Tibial nerve (tissue), 4 donors: ENCODE results near the gene THBS3. TPM values are rescaled to one million over a fixed set of nuclear protein-coding genes. Genes with fewer than 3 reads are reported as not detected.
A peak's percentile ranks its signal among the peaks of the same experiment; 100 is the strongest.

Experiments used
- DNase-seq, 2 donors: peaks; one replicate each; pipeline ENCODE4 v3.0.0-alpha.2; 2019; ENCODE audit warnings: low spot score in 2 of 2
- H3K27ac ChIP-seq, 4 donors: fragments of 200-600 bp; sonication (generic) in 3 of 4; one replicate each; pipeline ENCODE4 v1.5.1; 2017 to 2019; ENCODE audit warnings: mild to moderate bottlenecking in 1 of 4
- H3K27me3 ChIP-seq, 2 donors: fragments of 200-600 bp; sonication (generic) in 1 of 2; one replicate each; pipeline versions ENCODE4 v1.5.1 to v1.6.0; 2017 to 2019
- H3K36me3 ChIP-seq, 3 donors: fragments of 200-600 bp; sonication (generic); one replicate each; pipeline ENCODE4 v1.5.1; 2018 to 2019
- H3K4me1 ChIP-seq, 4 donors: fragments of 200-600 bp; sonication (generic) in 3 of 4; one replicate each; pipeline ENCODE4 v1.5.1; 2017 to 2019
- H3K4me3 ChIP-seq, 4 donors: fragments of 200-600 bp; sonication (generic) in 3 of 4; one replicate each; pipeline ENCODE4 v1.5.1; 2017 to 2019; ENCODE audit warnings: mild to moderate bottlenecking in 1 of 4, moderate library complexity in 1 of 4
- H3K9me3 ChIP-seq, 4 donors: fragments of 200-600 bp; sonication (generic) in 3 of 4; one replicate each; pipeline ENCODE4 v1.5.1; 2017 to 2019
- EP300 ChIP-seq, 2 donors: sonication (generic); formaldehyde crosslinking; IDR thresholded peaks; one replicate each; pipeline ENCODE4 v1.6.1; 2017; ENCODE audit warnings: antibody characterized with exemption in 2 of 2, mild to moderate bottlenecking in 1 of 2
- POLR2A ChIP-seq, 2 donors: fragments of 450-650 bp; IDR thresholded peaks; one replicate each; pipeline ENCODE4 v1.6.1; 2017; ENCODE audit warnings: antibody characterized with exemption in 2 of 2, mild to moderate bottlenecking in 2 of 2, moderate library complexity in 2 of 2
- WGBS, 2 donors: methylation state at CpG; one replicate each; pipeline ENCODE4 v1.1.5; 2018; 5-methylcytosine and 5-hydroxymethylcytosine counted together
- total RNA-seq, 4 donors: library from RNA; depleted of rRNA; stranded (reverse); fragments of >200 nt; gene quantifications; one replicate each; pipeline ENCODE4 v1.1.0, GENCODE V29; 2016
- TF ChIP-seq, protein P1 (sequence below), 5 experiments: fragments of 200-600 bp in 3 of 5; fragments of 450-650 bp in 2 of 5; sonication (generic) in 3 of 5; IDR thresholded peaks; one replicate each; pipeline ENCODE4 v1.5.1; 2016 to 2019; ENCODE audit warnings: antibody characterized with exemption in 5 of 5, mild to moderate bottlenecking in 3 of 5, moderate library complexity in 2 of 5

Gene THBS3
- total RNA-seq, 4 donors from 2014 or later, result 33.9 to 119 (median 52.6) TPM

- peak overlapping the region; percentile 69 to 95 (median 82) for H3K4me3 ChIP-seq
- H3K27ac ChIP-seq, result peak overlapping the region; percentile 93 to 99 (median 96)
- no peak for TF ChIP-seq EP300 (IDR thresholded peaks at IDR 0.05)
- TF ChIP-seq, protein P1, sequence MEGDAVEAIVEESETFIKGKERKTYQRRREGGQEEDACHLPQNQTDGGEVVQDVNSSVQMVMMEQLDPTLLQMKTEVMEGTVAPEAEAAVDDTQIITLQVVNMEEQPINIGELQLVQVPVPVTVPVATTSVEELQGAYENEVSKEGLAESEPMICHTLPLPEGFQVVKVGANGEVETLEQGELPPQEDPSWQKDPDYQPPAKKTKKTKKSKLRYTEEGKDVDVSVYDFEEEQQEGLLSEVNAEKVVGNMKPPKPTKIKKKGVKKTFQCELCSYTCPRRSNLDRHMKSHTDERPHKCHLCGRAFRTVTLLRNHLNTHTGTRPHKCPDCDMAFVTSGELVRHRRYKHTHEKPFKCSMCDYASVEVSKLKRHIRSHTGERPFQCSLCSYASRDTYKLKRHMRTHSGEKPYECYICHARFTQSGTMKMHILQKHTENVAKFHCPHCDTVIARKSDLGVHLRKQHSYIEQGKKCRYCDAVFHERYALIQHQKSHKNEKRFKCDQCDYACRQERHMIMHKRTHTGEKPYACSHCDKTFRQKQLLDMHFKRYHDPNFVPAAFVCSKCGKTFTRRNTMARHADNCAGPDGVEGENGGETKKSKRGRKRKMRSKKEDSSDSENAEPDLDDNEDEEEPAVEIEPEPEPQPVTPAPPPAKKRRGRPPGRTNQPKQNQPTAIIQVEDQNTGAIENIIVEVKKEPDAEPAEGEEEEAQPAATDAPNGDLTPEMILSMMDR (IDR thresholded peaks at IDR 0.05), result no peak
- no peak for TF ChIP-seq POLR2A (IDR thresholded peaks at IDR 0.05)
- no peak for DNase-seq
- peaks cover 0 to 55% (median 32%) of the 10 kb centered on the region in 4 donors for H3K4me1 ChIP-seq
- 38 to 47% methylated on average over 5 to 7 of the region's 12 CpGs for WGBS, 2 donors
- H3K9me3 ChIP-seq, result no peaks in the 10 kb centered on the region
- H3K36me3 ChIP-seq, result peaks cover 0 to 30% (median 4%) of the 10 kb centered on the region in 3 donors
- H3K27me3 ChIP-seq, result no peaks in the 10 kb centered on the region
Measured at GRCh38 chr1:155254228-155254713, 46.6 kb upstream of the THBS3 start.

DNA sequence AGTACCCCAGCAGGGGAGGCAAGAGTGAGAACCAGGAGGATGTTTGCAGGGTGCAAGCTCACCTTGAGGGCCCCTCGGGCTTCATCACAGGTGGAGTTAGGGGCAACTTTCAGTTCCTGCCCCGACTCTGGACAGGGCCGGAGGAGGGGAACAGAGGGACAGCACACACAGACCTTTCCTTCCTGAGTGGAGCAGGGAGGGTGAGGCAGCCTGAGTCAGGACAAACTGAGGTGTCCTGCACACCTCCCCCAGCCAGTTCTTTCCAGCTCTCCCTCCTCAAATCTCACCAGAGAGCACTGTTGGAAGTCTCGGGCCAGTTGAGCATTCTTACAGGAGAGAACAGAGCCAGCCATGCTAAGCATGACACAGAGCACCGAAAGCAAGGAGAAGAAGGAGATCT, 46.1 kb upstream of the THBS3 start:
- DNase-seq, result no peak
- TF ChIP-seq EP300 (IDR thresholded peaks at IDR 0.05) (no peak), POLR2A (IDR thresholded peaks at IDR 0.05) (no peak)
- TF ChIP-seq, protein P1 (IDR thresholded peaks at IDR 0.05), result no peak
- H3K4me3 ChIP-seq, result peak overlapping the region in 2 of 4 donors; percentile 84 to 95
- peaks cover 0 to 31% (median 4%) of the 10 kb centered on the region in 3 donors for H3K36me3 ChIP-seq
- no peaks in the 10 kb centered on the region for H3K9me3 ChIP-seq
- peak overlapping the region in 3 of 4 donors; percentile 93 to 99 (median 97) for H3K27ac ChIP-seq
- 42 to 45% methylated on average over 5 of the region's 5 CpGs for WGBS, 2 donors
- no peaks in the 10 kb centered on the region for H3K27me3 ChIP-seq
- H3K4me1 ChIP-seq, result peaks cover 0 to 55% (median 32%) of the 10 kb centered on the region in 4 donors

DNA sequence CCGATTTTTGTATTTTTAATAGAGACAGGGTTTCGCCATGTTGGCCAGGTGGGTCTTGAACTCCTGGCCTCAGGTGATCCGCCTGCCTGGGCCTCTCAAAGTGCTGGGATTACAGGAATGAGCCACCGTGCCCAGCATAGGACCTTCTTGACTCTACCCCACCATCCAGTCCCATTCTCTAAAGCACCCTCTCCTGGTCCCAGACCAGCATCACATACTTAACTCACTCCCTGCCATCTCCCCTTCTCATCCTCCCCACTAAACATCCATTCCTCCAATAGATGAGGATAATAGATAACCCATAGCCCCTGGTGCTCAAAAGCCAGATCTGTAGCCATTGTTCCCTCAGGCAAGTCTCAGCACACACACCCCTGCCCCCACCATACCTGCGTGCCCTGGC, 45.5 kb upstream of the THBS3 start:
- Histone ChIP-seq H3K36me3 (peaks cover 0 to 31% (median 0%) of the 10 kb centered on the region in 3 donors), H3K9me3 (no peaks in the 10 kb centered on the region), H3K4me1 (peaks cover 0 to 55% (median 32%) of the 10 kb centered on the region in 4 donors), H3K4me3 (no peak overlapping the region), H3K27ac (peak overlapping the region in 2 of 4 donors; percentile 93 to 99), H3K27me3 (no peaks in the 10 kb centered on the region)
- TF ChIP-seq POLR2A (IDR thresholded peaks at IDR 0.05) (no peak), EP300 (IDR thresholded peaks at IDR 0.05) (no peak)
- TF ChIP-seq, protein P1 (IDR thresholded peaks at IDR 0.05), result no peak
- WGBS, 2 donors, result 77 to 81% methylated on average over 5 of the region's 5 CpGs
- no peak for DNase-seq

DNA sequence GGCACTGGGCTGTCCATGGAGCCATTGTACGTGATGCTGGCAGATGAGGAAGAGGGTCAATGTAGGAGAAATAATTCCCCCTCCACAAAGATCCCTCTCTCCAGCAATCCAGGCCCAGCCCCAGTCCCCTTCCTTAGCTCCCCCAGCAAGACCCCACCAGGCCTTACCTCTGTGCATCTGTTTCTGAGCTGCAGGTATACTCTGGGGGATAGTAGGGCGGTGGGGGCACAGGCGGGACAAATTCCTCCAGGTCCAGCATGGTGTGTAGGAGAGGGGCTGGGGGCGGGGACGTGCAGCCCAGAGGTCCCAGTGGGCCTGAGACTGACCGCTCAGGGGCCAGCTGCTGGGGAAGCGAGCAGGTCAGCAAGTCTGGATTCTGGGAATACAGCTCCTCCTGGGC, 43.9 kb upstream of the THBS3 start:
- Histone ChIP-seq H3K4me3 (no peak overlapping the region), H3K9me3 (no peaks in the 10 kb centered on the region), H3K27ac (peak overlapping the region in 2 of 4 donors; percentile 49 to 78), H3K27me3 (no peaks in the 10 kb centered on the region), H3K4me1 (peaks cover 0 to 52% (median 31%) of the 10 kb centered on the region in 4 donors), H3K36me3 (peaks cover 0 to 33% (median 0%) of the 10 kb centered on the region in 3 donors)
- DNase-seq, result no peak
- WGBS, 2 donors, result 66 to 76% methylated on average over 7 of the region's 7 CpGs
- TF ChIP-seq, protein P1 (IDR thresholded peaks at IDR 0.05), result no peak
- TF ChIP-seq POLR2A (IDR thresholded peaks at IDR 0.05), result no peak
- no peak for TF ChIP-seq EP300 (IDR thresholded peaks at IDR 0.05)

DNA sequence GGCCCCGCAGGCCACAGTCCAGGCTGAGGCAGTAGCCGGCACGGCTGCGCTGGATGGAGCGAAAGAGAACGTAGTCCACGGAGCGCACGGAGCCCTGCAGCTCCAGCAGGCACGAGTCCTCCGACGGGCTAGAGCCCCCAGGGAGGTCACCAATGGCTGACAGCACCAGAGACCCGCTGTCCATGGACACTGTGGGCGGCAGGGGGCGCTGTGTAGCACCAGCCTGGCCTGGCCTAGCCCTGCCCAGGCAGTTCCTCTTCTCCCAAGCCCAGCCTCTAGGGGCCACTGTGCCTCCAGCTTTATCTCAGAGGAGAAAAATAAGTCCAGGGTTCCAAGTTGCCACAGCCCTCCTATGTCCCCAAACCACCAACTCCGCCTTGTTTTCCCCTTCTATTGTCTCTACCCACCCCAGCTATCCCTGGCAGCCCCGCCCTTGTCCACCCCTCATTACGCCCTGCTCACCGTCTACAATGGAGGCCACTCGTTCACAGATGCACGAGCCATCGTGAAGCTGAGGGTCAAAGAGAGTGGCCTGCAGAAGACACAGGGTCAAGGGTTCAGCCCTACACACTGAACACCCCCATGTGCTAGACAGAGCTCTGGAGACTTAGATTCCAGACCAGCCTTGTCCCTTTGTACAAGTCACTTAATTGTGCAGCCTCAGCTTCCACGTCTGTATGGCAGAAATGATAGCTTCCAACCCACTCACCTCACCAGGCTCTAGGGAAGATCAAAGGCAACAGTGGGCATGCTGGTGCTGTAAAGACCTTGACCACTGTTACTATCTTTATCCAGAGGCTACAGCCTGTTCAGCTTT, 43.1 kb upstream of the THBS3 start:
- Histone ChIP-seq H3K4me1 (peaks cover 0 to 45% (median 27%) of the 10 kb centered on the region in 4 donors), H3K9me3 (no peaks in the 10 kb centered on the region), H3K4me3 (peak overlapping the region in 2 of 4 donors; percentile 39 to 42), H3K36me3 (peaks cover 0 to 30% (median 0%) of the 10 kb centered on the region in 3 donors), H3K27ac (peak overlapping the region; percentile 29 to 78 (median 61)), H3K27me3 (no peaks in the 10 kb centered on the region)
- DNase-seq, result peak; percentile 87 to 91
- TF ChIP-seq EP300 (IDR thresholded peaks at IDR 0.05), result peak in 1 of 2 donors; percentile 64
- TF ChIP-seq POLR2A (IDR thresholded peaks at IDR 0.05), result peak in 1 of 2 donors; percentile 17
- TF ChIP-seq, protein P1 (IDR thresholded peaks at IDR 0.05), result peak; percentile 99 to 100 (median 99)
- WGBS, 2 donors, result 10 to 16% methylated on average over 22 to 23 of the region's 23 CpGs
